Urinary bladder (tissue), 4 donors: Measurements from ENCODE around the gene SLC18A3. TPM values are rescaled to one million over a fixed set of nuclear protein-coding genes. Genes with fewer than 3 reads are reported as not detected.

ENCODE experiments used
- DNase-seq: peaks from one replicate; pipeline ENCODE4 v3.0.0-alpha.2; 2015; ENCODE audit errors: extremely low spot score
- H3K27ac ChIP-seq: one replicate; pipeline ENCODE4 v1.5.1; 2013; ENCODE audit warnings: low read depth, mild to moderate bottlenecking, moderate library complexity
- H3K36me3 ChIP-seq: one replicate; pipeline ENCODE4 v1.6.1; 2013; ENCODE audit warnings: mild to moderate bottlenecking, moderate library complexity; ENCODE audit not compliant: insufficient read depth
- H3K4me1 ChIP-seq: one replicate; pipeline ENCODE4 v1.6.1; 2013; ENCODE audit warnings: mild to moderate bottlenecking, moderate library complexity; ENCODE audit not compliant: insufficient read depth
- H3K4me3 ChIP-seq: one replicate; pipeline ENCODE4 v1.5.1; 2013; ENCODE audit warnings: low read depth, low read length
- WGBS: extraction: QIAGEN DNeasy Blood & Tissue Kit; methylation state at CpG from one replicate; pipeline ENCODE4 v1.1.7; 2013; 5-methylcytosine and 5-hydroxymethylcytosine counted together
- polyA plus RNA-seq: library from polyadenylated mRNA; stranded (reverse); fragments of 200-250 nt; gene quantifications from one replicate; pipeline ENCODE4 v1.2.3, GENCODE V29; 2013
- total RNA-seq: library from RNA; depleted of rRNA; stranded (reverse); fragments of >200 nt; gene quantifications from one replicate; pipeline ENCODE4 v1.2.3, GENCODE V29; 2014
- donor health status: healthy with polysubstance abuse.
- donor health status: healthy.

SLC18A3 gene
- total and polyA plus RNA-seq, 2 donors = 0.11 to 0.70 TPM

DNA sequence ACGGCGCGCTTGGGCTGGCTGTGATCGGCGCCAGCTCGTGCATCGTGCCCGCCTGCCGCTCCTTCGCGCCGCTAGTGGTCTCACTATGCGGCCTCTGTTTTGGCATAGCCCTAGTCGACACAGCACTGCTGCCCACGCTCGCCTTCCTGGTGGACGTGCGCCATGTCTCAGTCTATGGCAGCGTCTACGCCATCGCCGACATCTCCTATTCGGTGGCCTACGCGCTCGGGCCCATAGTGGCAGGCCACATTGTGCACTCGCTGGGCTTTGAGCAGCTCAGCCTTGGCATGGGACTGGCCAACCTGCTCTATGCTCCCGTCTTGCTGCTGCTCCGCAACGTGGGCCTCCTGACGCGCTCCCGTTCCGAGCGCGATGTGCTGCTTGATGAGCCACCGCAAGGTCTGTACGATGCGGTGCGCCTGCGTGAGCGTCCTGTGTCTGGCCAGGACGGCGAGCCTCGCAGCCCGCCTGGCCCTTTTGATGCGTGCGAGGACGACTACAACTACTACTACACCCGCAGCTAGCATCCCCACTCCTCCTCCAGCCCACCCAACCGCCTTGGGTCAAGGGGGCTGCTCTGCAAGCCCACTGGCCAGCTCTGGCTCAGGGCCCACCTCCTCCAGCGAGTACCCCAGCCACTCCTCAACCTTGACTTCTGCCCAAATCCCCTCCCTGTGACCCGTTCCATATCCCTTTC is 1.9 kb downstream of the SLC18A3 start:
- no peaks in the 10 kb centered on the region for H3K4me1 ChIP-seq
- DNase-seq = no peak
- no peak overlapping the region for H3K4me3 ChIP-seq
- H3K27ac ChIP-seq = no peak overlapping the region
- 7% methylated on average over 53 of the region's 53 CpGs for WGBS
- no peaks in the 10 kb centered on the region for H3K36me3 ChIP-seq

DNA sequence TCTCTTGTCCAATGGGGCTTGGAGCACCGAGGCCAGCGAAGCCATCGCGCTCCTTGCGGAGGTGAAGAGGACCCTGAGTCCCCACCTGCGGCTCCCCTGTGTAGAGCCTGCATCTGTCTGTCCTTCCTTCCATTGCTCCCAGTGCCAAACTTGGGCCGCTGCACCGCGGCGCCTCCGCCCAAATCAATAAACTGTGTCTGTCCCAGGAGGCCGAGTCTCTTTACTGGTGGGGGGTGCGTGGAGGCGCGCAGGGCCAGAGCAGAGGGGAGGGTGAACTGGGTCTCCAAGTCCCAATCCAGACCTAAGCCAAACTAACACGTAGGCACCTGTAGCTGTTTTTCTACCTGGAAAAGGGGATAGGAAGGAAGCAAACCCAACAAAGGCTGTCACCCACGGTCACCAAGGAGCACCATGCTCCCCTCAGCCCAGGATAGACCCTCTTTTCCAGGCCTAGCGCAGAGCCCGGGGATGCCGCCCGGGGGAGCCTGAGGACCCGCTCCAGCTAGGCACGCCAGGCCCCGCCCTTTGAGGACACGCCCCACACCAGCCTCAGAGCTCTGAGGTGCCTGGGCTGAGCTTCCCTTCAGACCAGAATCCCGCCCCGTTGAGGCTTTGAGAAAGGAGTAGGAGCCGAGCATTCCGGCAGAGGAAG is 2.5 kb downstream of the SLC18A3 start:
- Histone ChIP-seq H3K27ac (no peak overlapping the region), H3K4me3 (no peak overlapping the region), H3K36me3 (no peaks in the 10 kb centered on the region), H3K4me1 (no peaks in the 10 kb centered on the region)
- 3% methylated on average over 29 of the region's 29 CpGs for WGBS
- DNase-seq = no peak

DNA sequence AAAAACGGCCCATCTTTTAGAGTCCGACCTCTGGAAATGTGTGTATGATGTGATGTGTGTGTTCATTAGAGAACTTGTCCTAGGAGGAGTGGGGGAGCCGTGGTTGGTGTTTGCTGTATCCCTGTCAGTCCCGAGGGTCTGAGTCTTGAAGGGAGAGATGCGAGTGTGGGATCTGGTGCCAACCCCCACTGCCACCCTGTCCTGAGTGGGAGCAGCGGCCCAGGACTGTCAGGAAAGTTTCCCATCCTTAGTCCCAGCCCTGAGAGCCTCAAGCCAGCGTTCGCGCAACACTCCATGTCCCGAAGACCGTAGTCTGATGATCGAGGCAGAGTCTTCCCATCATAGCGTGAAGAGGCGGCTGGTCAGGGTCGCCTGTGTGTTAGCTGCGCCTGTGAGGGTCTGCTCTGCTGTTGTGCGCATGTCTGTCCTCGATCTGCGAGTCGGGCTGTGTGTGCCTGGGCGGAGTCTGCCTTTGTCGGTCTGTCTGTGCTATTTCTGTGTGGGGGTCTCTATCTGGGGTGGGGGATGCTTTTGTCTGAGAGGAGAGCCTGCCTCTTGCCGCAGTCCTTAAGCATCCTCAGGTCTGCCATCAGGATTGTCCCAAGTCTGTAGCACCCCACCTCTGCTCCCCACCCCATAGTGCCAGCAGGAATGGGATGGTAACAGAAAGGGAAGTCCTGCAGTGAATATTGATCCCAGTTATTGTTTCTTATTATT is 3.2 kb downstream of the SLC18A3 start:
- Histone ChIP-seq H3K27ac (no peak overlapping the region), H3K36me3 (no peaks in the 10 kb centered on the region), H3K4me1 (no peaks in the 10 kb centered on the region), H3K4me3 (no peak overlapping the region)
- WGBS = 2% methylated on average over 23 of the region's 23 CpGs
- no peak for DNase-seq

DNA sequence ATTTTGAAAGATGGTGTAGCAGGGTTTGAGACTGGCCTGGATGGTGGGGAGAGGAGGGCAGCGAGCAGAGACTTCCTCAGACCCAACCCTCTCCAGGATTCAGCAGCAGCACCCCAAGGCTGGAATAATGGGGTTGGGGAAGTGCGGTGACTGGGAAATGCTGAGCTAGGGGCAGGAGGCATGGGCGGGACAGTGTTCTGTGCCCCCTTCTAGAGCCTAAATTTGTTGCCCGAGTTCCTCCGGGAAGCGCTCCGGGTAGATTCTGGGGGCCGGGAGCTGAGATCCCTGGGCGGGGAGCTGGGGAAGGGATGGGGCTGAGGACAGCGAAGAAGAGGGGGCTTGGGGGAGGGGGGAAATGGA is 3.8 kb downstream of the SLC18A3 start, which contains the start of gene CHAT:
CHAT (plus strand) TSS at position 156 of the 360 bp plus-strand sequence; CDS start at position 309, 153 bp downstream.
- DNase-seq = no peak
- Histone ChIP-seq H3K27ac (no peak within 1 kb of the TSS), H3K36me3 (no peaks in the 10 kb centered on the region), H3K4me1 (no peaks in the 10 kb centered on the region), H3K4me3 (no peak within 1 kb of the TSS)
- WGBS = 2% methylated on average over 10 of the region's 10 CpGs

DNA sequence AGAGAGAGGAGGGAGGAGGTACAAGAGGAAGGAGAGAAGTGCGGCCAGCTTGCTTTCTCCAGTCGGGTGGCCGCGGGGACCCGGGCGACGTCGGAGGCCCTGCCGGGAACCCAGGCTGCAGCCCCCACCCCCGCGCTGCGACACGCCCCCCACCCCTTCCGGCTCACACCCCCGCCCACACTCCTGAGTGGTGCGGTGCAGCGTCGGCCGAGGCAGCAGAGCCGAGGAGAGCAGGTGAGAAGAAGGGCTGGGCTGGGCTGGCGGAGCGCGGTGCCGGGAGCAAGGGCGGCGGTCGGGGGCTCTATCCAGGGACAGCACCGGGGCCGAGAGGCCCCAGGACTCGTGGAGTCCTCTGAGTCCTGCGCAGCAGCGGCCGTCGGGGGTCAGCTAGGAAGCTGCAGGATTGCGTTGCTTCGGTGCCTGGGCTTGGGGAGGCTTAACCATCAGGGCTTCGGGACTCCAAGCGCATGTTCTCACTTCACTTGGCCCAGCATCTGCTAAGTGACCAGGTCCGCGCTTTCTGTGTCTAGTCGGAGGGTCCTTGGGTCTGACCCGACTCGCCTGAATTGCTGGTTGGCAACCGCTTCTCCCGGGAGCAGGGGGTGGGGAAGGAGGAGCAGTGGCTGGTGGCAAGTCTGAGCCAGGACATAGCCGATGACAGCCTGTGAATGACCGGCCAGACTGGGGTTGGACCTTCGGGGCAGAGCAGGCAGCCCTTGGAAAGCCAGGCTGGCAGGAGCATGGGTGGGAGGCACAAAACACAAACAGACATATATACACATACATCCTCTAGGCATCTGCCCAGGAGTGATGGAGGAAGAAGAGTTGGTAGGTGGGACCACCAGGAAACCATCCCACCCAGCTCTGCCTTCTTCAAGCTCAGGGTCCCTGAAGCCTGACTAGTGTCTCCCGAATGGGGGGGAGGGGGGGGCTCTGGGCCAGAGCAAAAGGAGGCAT is 4.4 kb downstream of the SLC18A3 start:
- 3% methylated on average over 49 of the region's 49 CpGs for WGBS
- no peak for DNase-seq
- no peaks in the 10 kb centered on the region for H3K36me3 ChIP-seq
- no peaks in the 10 kb centered on the region for H3K4me1 ChIP-seq
- no peak overlapping the region for H3K4me3 ChIP-seq
- no peak overlapping the region for H3K27ac ChIP-seq

DNA sequence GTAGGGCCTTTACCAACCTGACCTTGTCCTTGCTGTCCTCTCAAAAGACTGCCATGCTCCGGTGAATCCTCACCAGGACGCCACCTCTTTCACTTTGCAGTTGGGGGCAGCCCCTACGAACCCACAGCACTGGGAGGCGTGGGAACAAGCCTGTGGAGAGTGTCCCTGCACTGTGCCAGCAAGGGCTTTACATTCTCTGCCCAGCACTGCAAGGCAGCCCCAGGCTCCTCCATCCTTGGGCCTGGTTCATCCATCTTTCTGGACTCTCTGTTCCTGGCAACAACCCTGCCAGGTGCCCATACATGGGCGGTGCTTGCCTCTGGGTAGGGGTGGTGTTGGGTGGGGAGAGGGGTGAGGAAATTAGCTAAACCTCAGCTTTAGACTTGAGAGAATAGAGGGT is 5.1 kb downstream of the SLC18A3 start:
- Histone ChIP-seq H3K36me3 (no peaks in the 10 kb centered on the region), H3K4me1 (no peaks in the 10 kb centered on the region), H3K27ac (no peak overlapping the region), H3K4me3 (no peak overlapping the region)
- 66% methylated on average over 5 of the region's 5 CpGs for WGBS
- no peak for DNase-seq

DNA sequence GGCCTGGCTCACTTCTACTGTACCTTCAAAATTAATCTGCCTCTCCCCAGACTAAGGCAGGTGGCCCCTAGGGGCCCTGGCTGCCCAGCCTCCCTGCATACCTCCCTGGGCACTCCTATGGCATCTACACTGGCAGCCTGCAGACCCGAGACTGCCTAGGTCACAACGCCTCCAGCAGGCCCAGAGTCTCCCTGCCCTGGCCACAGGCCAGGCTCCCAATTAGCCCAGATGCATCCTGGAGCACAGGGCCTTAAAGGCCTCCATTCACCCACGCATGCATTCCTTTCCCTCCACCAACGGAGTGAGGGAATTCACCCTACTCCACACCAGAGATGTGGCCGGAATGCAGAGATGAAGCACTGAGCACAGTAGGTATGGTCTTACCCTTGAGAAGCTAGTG is 5.6 kb downstream of the SLC18A3 start:
- H3K4me1 ChIP-seq = no peaks in the 10 kb centered on the region
- no peaks in the 10 kb centered on the region for H3K36me3 ChIP-seq
- no peak overlapping the region for H3K4me3 ChIP-seq
- no peak for DNase-seq
- no peak overlapping the region for H3K27ac ChIP-seq
- 68% methylated on average over 5 of the region's 5 CpGs for WGBS

DNA sequence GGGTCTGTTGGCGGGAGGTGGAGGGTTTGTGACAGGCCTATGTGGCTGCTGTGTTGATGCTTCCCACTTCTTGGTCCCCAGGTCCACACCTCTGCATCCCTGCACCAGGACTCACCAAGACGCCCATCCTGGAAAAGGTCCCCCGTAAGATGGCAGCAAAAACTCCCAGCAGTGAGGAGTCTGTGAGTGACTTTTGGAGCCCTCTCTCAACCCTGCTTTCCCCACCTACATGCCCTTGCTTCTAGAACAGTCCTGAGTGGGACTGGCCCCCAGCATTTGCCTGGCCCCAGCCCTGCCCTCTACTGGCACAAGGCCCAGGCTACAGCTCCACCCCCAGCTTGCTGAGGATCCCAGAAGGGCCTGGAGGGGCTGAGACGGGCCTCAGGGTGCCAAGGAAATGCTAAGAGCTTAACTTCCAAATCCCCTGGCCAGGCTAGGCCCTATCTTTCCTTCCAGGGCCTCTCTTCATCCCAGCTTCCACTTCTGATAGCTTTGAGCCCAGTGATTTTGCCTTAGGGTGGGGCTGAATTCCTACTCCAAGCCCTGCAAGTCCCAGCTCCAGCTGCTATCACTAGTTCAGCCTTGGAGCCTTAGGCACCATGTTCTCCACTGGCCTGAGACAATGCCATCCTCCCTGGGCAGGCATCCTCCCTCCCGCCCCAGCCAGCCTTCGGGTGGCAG is 6.5 kb downstream of the SLC18A3 start:
- Histone ChIP-seq H3K4me3 (no peak overlapping the region), H3K4me1 (no peaks in the 10 kb centered on the region), H3K27ac (no peak overlapping the region), H3K36me3 (no peaks in the 10 kb centered on the region)
- no peak for DNase-seq
- 71% methylated on average over 6 of the region's 6 CpGs for WGBS

DNA sequence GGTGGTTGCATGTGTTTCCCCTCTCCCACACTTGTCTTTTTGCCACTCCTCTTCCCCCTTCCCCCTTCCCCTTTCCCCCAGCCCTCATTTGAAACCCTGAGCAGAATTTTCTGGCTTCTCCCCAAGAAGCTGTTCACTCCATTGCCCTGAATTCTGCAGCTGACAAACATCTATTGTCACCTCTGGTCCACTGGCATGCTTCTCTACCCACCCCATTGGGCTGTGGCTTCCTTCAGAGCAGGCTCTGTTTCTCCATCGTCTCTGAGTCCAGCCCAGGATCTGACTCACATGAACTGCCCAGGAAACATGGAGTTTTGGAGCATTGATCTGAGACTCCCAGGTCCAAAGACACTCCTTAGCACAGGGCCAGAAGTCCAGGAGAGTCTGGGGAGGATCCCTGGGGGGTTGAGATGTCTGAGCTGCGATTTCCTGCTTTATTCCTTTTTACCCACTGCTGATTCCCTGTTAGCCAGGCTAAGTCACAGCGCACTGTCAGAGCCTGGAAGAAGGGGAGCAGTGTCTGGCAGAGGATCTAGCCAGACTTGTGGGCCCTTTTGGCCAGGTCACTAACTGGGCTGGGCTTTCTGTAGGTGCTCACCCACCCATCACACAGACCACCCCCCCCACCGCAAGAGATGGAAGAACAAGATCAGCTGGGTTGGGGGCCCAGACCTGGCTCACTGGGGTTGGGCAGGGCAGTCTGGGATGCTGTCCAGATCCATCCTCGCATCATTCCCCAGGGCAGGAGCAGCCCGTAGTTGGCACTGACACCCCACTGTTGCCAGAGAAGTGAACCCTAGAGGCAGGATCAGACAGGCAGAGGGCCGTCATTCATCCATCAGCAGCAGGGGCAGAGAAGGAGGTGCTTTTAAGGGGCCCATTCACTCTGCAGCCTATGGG is 7.3 kb downstream of the SLC18A3 start:
- Histone ChIP-seq H3K36me3 (no peaks in the 10 kb centered on the region), H3K4me1 (no peaks in the 10 kb centered on the region), H3K4me3 (no peak overlapping the region), H3K27ac (no peak overlapping the region)
- DNase-seq = no peak
- 58% methylated on average over 7 of the region's 7 CpGs for WGBS

DNA sequence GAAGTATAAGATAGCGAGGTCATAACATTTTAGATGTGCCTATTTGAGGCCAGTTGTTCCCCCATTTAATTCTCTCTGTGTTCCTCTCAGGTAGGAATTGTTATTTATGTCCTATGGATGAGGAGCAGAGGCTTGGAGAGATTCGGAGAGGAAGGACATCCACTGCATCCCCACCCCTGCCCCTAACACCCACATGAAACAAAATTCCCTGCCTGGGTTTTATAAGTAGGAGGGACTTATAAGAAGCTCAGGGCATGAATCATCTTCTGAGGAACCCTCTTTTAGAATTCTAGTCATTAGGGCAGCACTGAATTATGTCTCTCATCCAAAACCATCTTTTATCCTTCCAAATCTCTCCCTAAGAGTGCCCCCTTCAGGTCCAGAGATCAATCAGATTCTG is 8.7 kb downstream of the SLC18A3 start:
- Histone ChIP-seq H3K4me1 (no peaks in the 10 kb centered on the region), H3K4me3 (no peak overlapping the region), H3K36me3 (no peaks in the 10 kb centered on the region), H3K27ac (no peak overlapping the region)
- WGBS = 69% methylated on average over 2 of the region's 2 CpGs
- DNase-seq = no peak

DNA sequence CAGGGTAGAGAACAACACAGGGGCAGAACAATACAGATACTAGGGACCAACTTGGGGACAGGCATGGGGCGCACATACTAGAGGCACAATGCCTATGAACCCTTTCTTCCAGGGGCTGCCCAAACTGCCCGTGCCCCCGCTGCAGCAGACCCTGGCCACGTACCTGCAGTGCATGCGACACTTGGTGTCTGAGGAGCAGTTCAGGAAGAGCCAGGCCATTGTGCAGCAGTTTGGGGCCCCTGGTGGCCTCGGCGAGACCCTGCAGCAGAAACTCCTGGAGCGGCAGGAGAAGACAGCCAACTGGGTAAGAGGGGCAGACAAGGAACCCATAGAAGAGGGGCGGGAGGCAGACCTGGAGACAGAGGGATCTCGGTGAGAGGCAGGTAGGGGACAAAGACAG is 9.5 kb downstream of the SLC18A3 start:
- DNase-seq = no peak
- 61% methylated on average over 10 of the region's 10 CpGs for whole genome bisulfite sequencing
- Histone ChIP-seq H3K4me1 (no peaks in the 10 kb centered on the region), H3K4me3 (no peak overlapping the region), H3K27ac (no peak overlapping the region), H3K36me3 (no peaks in the 10 kb centered on the region)

DNA sequence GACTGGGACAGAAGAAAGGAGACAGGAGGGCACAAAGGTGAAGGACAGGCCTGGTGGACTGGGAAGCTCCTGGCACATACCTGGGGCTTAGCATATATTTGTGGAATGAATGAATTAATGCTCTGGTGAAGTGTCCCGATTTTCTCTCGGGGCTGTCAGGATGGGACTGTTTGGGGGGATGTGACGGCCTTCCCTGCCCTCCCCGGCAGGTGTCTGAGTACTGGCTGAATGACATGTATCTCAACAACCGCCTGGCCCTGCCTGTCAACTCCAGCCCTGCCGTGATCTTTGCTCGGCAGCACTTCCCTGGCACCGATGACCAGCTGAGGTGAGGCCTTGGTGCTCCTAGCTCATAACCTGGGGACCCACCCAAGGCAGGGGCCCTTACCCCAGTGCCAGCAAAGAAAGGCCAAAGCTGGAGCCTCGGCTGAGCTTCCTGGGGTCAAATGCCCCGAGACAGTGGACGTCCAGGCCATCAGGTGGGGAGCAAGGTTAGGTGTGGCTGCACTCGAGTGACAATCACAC is 10.2 kb downstream of the SLC18A3 start:
- no peaks in the 10 kb centered on the region for H3K36me3 ChIP-seq
- H3K4me1 ChIP-seq = no peaks in the 10 kb centered on the region
- no peak overlapping the region for H3K27ac ChIP-seq
- WGBS = 82% methylated on average over 12 of the region's 12 CpGs
- no peak for DNase-seq
- no peak overlapping the region for H3K4me3 ChIP-seq
